ENCODE measurements around the gene PYGM.

DNA sequence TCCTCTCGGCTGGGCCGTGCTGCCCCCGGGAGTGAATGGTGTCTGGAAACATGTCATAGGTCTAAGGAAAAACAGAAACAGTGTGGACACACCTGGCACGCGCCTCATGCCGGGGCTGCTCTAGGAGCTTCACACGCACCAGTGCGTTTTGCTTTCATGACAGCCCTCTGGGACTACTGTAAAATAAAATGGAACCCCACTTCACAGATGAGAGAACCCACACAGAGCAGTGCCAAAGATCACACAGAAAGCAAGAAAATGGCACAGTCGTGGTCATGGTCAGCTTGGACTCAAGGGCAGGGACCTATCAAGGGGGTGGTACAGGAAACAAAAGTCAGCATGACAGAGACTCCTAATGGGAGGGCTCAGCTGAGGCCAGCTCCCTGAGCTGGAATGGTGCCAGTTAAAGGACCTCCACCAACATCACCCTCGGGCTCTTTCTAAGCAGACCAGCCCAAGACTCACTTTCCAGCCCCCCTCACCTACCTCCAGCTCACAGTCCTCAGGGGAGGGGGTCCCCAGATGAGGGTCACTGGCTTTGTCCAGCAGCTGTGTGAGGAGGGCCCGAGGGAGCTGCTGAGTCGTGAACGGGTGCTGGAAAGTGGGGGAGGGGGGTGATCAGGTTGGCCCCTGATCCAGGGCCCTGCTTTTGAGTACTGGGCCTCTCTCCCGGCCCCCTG, 40.0 kb upstream of the PYGM start:
- TF ChIP-seq, protein P1, sequence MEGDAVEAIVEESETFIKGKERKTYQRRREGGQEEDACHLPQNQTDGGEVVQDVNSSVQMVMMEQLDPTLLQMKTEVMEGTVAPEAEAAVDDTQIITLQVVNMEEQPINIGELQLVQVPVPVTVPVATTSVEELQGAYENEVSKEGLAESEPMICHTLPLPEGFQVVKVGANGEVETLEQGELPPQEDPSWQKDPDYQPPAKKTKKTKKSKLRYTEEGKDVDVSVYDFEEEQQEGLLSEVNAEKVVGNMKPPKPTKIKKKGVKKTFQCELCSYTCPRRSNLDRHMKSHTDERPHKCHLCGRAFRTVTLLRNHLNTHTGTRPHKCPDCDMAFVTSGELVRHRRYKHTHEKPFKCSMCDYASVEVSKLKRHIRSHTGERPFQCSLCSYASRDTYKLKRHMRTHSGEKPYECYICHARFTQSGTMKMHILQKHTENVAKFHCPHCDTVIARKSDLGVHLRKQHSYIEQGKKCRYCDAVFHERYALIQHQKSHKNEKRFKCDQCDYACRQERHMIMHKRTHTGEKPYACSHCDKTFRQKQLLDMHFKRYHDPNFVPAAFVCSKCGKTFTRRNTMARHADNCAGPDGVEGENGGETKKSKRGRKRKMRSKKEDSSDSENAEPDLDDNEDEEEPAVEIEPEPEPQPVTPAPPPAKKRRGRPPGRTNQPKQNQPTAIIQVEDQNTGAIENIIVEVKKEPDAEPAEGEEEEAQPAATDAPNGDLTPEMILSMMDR (conservative IDR thresholded peaks at IDR 0.05), result no peak
- no peak for TF ChIP-seq EZH2 (IDR thresholded peaks at IDR 0.05; ENCODE audit: low read depth)
